Testis (tissue), 3 donors: ENCODE data around the gene POLD2. TPM values are rescaled to one million over a fixed set of nuclear protein-coding genes. Genes with fewer than 3 reads are reported as not detected.

Source experiments
- DNase-seq: peaks from one replicate; pipeline ENCODE4 v3.0.0-alpha.2; 2019
- H3K27ac ChIP-seq, 2 donors: fragments of 200-600 bp; sonication (generic); one replicate each; pipeline ENCODE4 v1.5.1; 2019
- H3K27me3 ChIP-seq: fragments of 200-600 bp; sonication (generic); one replicate; pipeline ENCODE4 v1.5.1; 2019
- H3K36me3 ChIP-seq: fragments of 200-600 bp; sonication (generic); one replicate; pipeline ENCODE4 v1.5.1; 2017; ENCODE audit warnings: low read depth; ENCODE audit errors: missing control alignments
- H3K4me1 ChIP-seq: fragments of 200-600 bp; sonication (generic); one replicate; pipeline ENCODE4 v1.5.1; 2019
- H3K4me3 ChIP-seq, 2 donors: fragments of 200-600 bp; sonication (generic); one replicate each; pipeline ENCODE4 v1.5.1; 2017 to 2019
- H3K9me3 ChIP-seq: fragments of 200-600 bp; sonication (generic); one replicate; pipeline ENCODE4 v1.5.1; 2017
- CTCF ChIP-seq, 3 experiments: fragments of 450-650 bp in 2 of 3; fragments of 200-600 bp in 1 of 3; sonication (generic) in 1 of 3; IDR thresholded peaks; one replicate each; pipeline ENCODE4 v1.5.1; 2016 to 2019; ENCODE audit warnings: antibody characterized with exemption in 3 of 3, mild to moderate bottlenecking in 2 of 3, moderate library complexity in 1 of 3
- POLR2A ChIP-seq: fragments of 450-650 bp; IDR thresholded peaks from one replicate; pipeline ENCODE4 v1.6.1; 2017; ENCODE audit warnings: antibody characterized with exemption, mild to moderate bottlenecking, moderate library complexity
- WGBS, 2 donors: methylation state at CpG; one replicate each; pipeline ENCODE4 v1.1.5; 2018; 5-methylcytosine and 5-hydroxymethylcytosine counted together
- intact Hi-C: fragments of 100-400 bp; cut with DNase I; formaldehyde crosslinking; loops from one replicate; pipeline ENCODE4 v1.15.1; 2023; ENCODE audit warnings: low total_unique reads
- polyA plus RNA-seq: library from polyadenylated mRNA; stranded (reverse); fragments of 350-450 nt; fragmentation: Illumina TruSeq; extraction: RNeasy Lipid Tissue Mini Kit (QIAGEN cat#74804); gene quantifications from one replicate; pipeline ENCODE4 v1.2.3, GENCODE V29; 2014; ENCODE audit warnings: low read depth, low replicate concordance; ENCODE audit not compliant: insufficient read depth
- total RNA-seq, 2 donors: library from RNA; depleted of rRNA; stranded (reverse); fragments of >200 nt; gene quantifications; one replicate each; pipeline ENCODE4 v1.2.3, GENCODE V29; 2016

The POLD2 gene
- total and polyA plus RNA-seq, 3 donors from 2014 or later, result 59.4 to 117 (median 61.9) TPM

DNA sequence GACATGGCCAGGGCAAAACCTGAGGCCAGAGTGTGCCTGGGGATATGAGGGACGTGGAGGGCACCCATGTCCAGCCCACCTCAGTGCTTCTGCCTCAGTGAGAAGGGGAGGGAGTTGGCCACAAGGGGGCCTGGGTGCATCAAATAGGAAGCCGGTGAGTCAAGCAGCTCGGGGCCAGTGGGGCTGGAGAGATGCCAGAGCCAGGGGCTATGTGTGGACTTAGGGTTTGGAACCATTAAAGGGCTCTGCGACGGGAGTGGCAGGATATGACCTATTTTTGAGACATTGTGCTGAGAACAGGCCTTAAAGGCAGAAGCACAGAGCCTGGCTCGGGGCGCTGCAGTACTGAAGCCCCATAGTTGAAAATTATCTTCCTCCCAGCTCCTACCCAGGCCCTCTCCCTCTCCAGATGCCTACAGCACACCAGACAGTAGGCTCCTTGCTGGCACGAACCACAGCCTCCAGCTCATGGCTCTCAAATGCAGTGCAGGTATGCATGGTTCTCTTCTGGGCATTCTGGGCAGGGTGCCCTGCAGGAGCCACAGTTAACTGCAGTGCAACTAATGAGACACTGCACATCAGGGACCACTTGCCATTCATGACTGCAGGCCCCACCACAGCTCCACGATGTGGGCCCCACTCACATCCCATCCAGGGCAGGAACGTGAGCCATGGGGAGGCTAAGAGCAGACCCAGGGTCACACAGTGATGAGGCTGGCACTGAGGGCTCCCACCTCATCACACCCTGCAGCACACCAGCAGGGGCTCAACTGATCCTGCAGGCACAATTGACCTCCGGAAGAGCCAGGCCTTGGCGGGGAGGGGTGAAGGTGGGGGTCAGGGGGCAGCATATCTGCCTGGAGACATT lies 50.8 kb downstream of the POLD2 start:
- 39 to 60% methylated on average over 10 to 12 of the region's 12 CpGs for WGBS, 2 donors
- Histone ChIP-seq H3K27me3 (no peaks in the 10 kb centered on the region), H3K9me3 (no peaks in the 10 kb centered on the region), H3K36me3 (no peaks in the 10 kb centered on the region), H3K4me1 (no peaks in the 10 kb centered on the region), H3K27ac (no peak overlapping the region), H3K4me3 (no peak overlapping the region)
- TF ChIP-seq POLR2A (no peak), CTCF (IDR thresholded peaks at IDR 0.05) (peak; percentile 55 to 67 (median 57))
- intact Hi-C loops, result no loop called here
- DNase-seq, result peak; percentile 81

- H3K36me3 ChIP-seq, result no peaks in the 10 kb centered on the region
- H3K4me1 ChIP-seq, result no peaks in the 10 kb centered on the region
- no peak for DNase-seq
- H3K27me3 ChIP-seq, result no peaks in the 10 kb centered on the region
- TF ChIP-seq POLR2A (no peak), CTCF (IDR thresholded peaks at IDR 0.05) (no peak)
- WGBS, 2 donors, result 79 to 86% methylated on average over 9 of the region's 9 CpGs
- H3K27ac ChIP-seq, result no peak overlapping the region
- H3K9me3 ChIP-seq, result no peaks in the 10 kb centered on the region
- no peak overlapping the region for H3K4me3 ChIP-seq
- intact Hi-C loops, result no loop called here
Measured at GRCh38 chr7:44071726-44072363, 51.5 kb downstream of the POLD2 start.

DNA sequence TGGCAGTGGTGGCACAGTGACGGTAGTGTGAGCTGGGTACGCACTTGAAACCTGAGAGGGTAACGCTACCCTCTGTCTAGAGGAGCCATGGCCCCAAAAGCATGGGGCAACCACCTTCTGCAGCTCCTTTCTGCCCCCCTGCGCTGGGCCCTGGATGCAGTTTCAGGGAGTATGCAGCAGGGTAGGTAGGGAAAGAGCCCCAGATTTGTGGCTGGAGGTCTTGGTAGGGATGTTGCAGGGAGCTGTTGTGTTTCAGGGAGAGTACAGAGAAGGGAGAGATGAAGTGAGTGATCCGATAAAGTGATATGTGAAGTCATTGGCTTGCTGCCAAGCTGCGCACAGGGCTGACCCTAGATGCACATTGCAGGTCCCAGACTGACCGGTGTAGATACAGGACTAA lies 55.3 kb downstream of the POLD2 start:
- 74 to 79% methylated on average over 7 of the region's 7 CpGs for WGBS, 2 donors
- no peaks in the 10 kb centered on the region for H3K27me3 ChIP-seq
- H3K4me3 ChIP-seq, result no peak overlapping the region
- TF ChIP-seq CTCF (IDR thresholded peaks at IDR 0.05), result no peak
- TF ChIP-seq POLR2A, result no peak
- no peak overlapping the region for H3K27ac ChIP-seq
- no peak for DNase-seq
- H3K9me3 ChIP-seq, result no peaks in the 10 kb centered on the region
- H3K4me1 ChIP-seq, result peaks cover 17% of the 10 kb centered on the region
- intact Hi-C loops, result no loop called here
- no peaks in the 10 kb centered on the region for H3K36me3 ChIP-seq

GRCh38 chr7:44067064-44067951 lies 56.0 kb downstream of the POLD2 start:
- no peak for DNase-seq
- no peaks in the 10 kb centered on the region for H3K9me3 ChIP-seq

More at GRCh38 chr7:44067064-44067951, 56.0 kb downstream of the POLD2 start:
- no peak overlapping the region for H3K27ac ChIP-seq
- H3K36me3 ChIP-seq, result no peaks in the 10 kb centered on the region
- 82 to 85% methylated on average over 11 of the region's 11 CpGs for WGBS, 2 donors
- H3K4me3 ChIP-seq, result no peak overlapping the region
- H3K27me3 ChIP-seq, result no peaks in the 10 kb centered on the region
- TF ChIP-seq POLR2A (no peak), CTCF (IDR thresholded peaks at IDR 0.05) (no peak)
- H3K4me1 ChIP-seq, result peaks cover 22% of the 10 kb centered on the region
- intact Hi-C loops, result no loop called here
